Neural cell (in vitro differentiated cells): Measurements from ENCODE around the gene STK32A.

Experiments
- EP300 ChIP-seq: fragments of 450-650 bp; conservative IDR thresholded peaks from 2 replicates; pipeline ENCODE4 v1.6.1; 2014; ENCODE audit warnings: antibody characterized with exemption, mild to moderate bottlenecking, moderate library complexity; ENCODE audit not compliant: poor library complexity, severe bottlenecking
- EZH2 ChIP-seq: fragments of 200-600, 300-800 bp; shearing (Covaris generic), sonication (generic); IDR thresholded peaks from 2 replicates; pipeline ENCODE4 v1.6.1; 2014; ENCODE audit warnings: antibody characterized with exemption, low read length, borderline replicate concordance, mild to moderate bottlenecking; ENCODE audit not compliant: insufficient read depth, poor library complexity, severe bottlenecking
- MXI1 ChIP-seq: fragments of 450-650 bp; conservative IDR thresholded peaks from 2 replicates; pipeline ENCODE4 v1.6.1; 2014; ENCODE audit warnings: antibody characterized with exemption, mild to moderate bottlenecking; ENCODE audit not compliant: poor library complexity, severe bottlenecking
- POLR2AphosphoS5 ChIP-seq: IDR thresholded peaks from 2 replicates; pipeline ENCODE4 v1.6.1; 2012
- RAD21 ChIP-seq: fragments of 450-650 bp; conservative IDR thresholded peaks from 2 replicates; pipeline ENCODE4 v1.6.1; 2014; ENCODE audit warnings: antibody characterized with exemption, mild to moderate bottlenecking, moderate library complexity
- SMC3 ChIP-seq: fragments of 450-650 bp; conservative IDR thresholded peaks from 2 replicates; pipeline ENCODE4 v1.6.1; 2014; ENCODE audit warnings: antibody characterized with exemption, mild to moderate bottlenecking, moderate library complexity; ENCODE audit not compliant: poor library complexity
- TAF1 ChIP-seq: IDR thresholded peaks from 2 replicates; pipeline ENCODE4 v1.6.1; 2012; ENCODE audit warnings: low read depth
- TF ChIP-seq, protein P1 (sequence below): fragments of 450-650 bp; IDR thresholded peaks from 2 replicates; pipeline ENCODE4 v1.5.1; 2014; ENCODE audit warnings: antibody characterized with exemption, mild to moderate bottlenecking, moderate library complexity; ENCODE audit not compliant: poor library complexity, severe bottlenecking
- TF ChIP-seq, protein P2 (sequence below): IDR thresholded peaks from 2 replicates; pipeline ENCODE4 v1.6.1; 2012; ENCODE audit warnings: borderline replicate concordance

DNA sequence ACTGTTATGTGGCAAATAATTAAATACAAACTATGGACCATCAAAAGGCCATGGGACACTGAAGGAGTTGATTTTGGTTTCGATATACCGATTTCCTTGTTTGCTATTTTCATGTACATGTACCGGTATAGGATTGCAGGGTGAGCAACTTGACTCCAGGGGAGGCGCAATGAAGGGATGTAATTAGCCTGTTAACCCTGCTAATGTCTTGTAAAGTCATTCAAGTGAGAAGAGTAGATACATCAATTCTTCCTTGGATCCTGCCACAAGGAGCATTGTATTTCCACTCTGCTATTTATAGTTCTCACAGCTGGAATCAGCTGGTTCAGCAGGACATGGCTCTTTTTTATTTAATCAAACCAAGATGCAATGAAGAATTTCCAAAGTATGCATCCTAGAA, 102.0 kb downstream of the STK32A start:
- TF ChIP-seq EP300 (no peak), POLR2AphosphoS5 (no peak), RAD21 (no peak), SMC3 (no peak), EZH2 (no peak), TAF1 (no peak), MXI1 (no peak)
- TF ChIP-seq, protein P1, sequence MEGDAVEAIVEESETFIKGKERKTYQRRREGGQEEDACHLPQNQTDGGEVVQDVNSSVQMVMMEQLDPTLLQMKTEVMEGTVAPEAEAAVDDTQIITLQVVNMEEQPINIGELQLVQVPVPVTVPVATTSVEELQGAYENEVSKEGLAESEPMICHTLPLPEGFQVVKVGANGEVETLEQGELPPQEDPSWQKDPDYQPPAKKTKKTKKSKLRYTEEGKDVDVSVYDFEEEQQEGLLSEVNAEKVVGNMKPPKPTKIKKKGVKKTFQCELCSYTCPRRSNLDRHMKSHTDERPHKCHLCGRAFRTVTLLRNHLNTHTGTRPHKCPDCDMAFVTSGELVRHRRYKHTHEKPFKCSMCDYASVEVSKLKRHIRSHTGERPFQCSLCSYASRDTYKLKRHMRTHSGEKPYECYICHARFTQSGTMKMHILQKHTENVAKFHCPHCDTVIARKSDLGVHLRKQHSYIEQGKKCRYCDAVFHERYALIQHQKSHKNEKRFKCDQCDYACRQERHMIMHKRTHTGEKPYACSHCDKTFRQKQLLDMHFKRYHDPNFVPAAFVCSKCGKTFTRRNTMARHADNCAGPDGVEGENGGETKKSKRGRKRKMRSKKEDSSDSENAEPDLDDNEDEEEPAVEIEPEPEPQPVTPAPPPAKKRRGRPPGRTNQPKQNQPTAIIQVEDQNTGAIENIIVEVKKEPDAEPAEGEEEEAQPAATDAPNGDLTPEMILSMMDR, result no peak
- TF ChIP-seq, protein P2, sequence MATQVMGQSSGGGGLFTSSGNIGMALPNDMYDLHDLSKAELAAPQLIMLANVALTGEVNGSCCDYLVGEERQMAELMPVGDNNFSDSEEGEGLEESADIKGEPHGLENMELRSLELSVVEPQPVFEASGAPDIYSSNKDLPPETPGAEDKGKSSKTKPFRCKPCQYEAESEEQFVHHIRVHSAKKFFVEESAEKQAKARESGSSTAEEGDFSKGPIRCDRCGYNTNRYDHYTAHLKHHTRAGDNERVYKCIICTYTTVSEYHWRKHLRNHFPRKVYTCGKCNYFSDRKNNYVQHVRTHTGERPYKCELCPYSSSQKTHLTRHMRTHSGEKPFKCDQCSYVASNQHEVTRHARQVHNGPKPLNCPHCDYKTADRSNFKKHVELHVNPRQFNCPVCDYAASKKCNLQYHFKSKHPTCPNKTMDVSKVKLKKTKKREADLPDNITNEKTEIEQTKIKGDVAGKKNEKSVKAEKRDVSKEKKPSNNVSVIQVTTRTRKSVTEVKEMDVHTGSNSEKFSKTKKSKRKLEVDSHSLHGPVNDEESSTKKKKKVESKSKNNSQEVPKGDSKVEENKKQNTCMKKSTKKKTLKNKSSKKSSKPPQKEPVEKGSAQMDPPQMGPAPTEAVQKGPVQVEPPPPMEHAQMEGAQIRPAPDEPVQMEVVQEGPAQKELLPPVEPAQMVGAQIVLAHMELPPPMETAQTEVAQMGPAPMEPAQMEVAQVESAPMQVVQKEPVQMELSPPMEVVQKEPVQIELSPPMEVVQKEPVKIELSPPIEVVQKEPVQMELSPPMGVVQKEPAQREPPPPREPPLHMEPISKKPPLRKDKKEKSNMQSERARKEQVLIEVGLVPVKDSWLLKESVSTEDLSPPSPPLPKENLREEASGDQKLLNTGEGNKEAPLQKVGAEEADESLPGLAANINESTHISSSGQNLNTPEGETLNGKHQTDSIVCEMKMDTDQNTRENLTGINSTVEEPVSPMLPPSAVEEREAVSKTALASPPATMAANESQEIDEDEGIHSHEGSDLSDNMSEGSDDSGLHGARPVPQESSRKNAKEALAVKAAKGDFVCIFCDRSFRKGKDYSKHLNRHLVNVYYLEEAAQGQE, result no peak
